GM10248 (cell line): ENCODE results near the gene TRAPPC10.

Experiments
- CTCF ChIA-PET: fragments of 300-600 bp; sonication (Branson Sonifier 250); formaldehyde crosslinking; extraction: SDS; loops from one replicate; lab custom pipeline; 2021; ENCODE audit warnings: antibody characterized with exemption; lab: Yijun Ruan, JAX
- POLR2A ChIA-PET: fragments of 350-650 bp; sonication (Branson Sonifier 250); formaldehyde crosslinking; extraction: SDS; loops from one replicate; lab custom pipeline; 2020; ENCODE audit warnings: antibody characterized with exemption; lab: Yijun Ruan, JAX
- DNase-seq: peaks from one replicate; pipeline ENCODE4 v3.0.0; 2012; ENCODE audit errors: extremely low spot score
- TF ChIP-seq, protein P1 (sequence below): IDR thresholded peaks from 2 replicates; pipeline ENCODE4 v1.5.1; 2012; ENCODE audit warnings: mild to moderate bottlenecking, low read depth; ENCODE audit errors: extremely low read depth, missing control alignments, control extremely low read depth

Gene TRAPPC10

DNA sequence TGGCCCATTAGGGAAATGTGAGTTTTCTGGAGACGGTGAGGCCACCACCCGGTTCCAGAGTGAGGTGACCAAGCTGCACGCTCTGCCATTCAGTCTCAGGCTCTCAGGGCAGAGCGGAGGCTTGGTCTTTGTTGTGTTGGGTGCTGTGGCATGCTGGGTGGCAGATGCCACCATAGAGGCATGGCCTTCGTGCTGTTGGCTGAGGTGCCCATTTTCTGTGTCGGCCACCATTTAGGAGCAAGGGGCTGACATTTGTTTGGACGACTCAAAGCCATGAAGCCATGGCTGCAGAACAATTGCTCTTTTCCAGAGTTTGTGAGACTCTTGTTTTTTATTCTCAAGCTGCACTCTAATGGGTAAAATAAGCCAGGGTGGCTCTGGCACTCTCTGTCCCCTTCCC is 58.3 kb downstream of the TRAPPC10 start:
- CTCF ChIA-PET: interaction anchor here (1.0 to 1.5 kb wide), 2 partner anchors 14 to 24 kb away, joined by 3 to 5 read pairs; no protein-coding TSS in a partner anchor
- TF ChIP-seq, protein P1, sequence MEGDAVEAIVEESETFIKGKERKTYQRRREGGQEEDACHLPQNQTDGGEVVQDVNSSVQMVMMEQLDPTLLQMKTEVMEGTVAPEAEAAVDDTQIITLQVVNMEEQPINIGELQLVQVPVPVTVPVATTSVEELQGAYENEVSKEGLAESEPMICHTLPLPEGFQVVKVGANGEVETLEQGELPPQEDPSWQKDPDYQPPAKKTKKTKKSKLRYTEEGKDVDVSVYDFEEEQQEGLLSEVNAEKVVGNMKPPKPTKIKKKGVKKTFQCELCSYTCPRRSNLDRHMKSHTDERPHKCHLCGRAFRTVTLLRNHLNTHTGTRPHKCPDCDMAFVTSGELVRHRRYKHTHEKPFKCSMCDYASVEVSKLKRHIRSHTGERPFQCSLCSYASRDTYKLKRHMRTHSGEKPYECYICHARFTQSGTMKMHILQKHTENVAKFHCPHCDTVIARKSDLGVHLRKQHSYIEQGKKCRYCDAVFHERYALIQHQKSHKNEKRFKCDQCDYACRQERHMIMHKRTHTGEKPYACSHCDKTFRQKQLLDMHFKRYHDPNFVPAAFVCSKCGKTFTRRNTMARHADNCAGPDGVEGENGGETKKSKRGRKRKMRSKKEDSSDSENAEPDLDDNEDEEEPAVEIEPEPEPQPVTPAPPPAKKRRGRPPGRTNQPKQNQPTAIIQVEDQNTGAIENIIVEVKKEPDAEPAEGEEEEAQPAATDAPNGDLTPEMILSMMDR: no peak
- no peak for DNase-seq
- POLR2A ChIA-PET: no interaction called here

- TF ChIP-seq, protein P1: no peak
- ChIA-PET POLR2A (interaction anchor here (0.5 kb wide), 1 partner anchor 233 kb away, joined by 4 read pairs; no protein-coding TSS in a partner anchor), CTCF (interaction anchor here (1.0 to 1.5 kb wide), 3 partner anchors 9 to 23 kb away, joined by 3 to 5 read pairs (median 3); no protein-coding TSS in a partner anchor)
- DNase-seq: no peak
Measured at GRCh38 chr21:44071359-44072104, 59.4 kb downstream of the TRAPPC10 start.

- TF ChIP-seq, protein P1: no peak
- CTCF ChIA-PET: interaction anchor here (3.9 kb wide), 1 partner anchor 12 kb away, joined by 17 read pairs; no protein-coding TSS in a partner anchor
- POLR2A ChIA-PET: no interaction called here
- no peak for DNase-seq
Measured at GRCh38 chr21:44072111-44072510, 60.0 kb downstream of the TRAPPC10 start.

DNA sequence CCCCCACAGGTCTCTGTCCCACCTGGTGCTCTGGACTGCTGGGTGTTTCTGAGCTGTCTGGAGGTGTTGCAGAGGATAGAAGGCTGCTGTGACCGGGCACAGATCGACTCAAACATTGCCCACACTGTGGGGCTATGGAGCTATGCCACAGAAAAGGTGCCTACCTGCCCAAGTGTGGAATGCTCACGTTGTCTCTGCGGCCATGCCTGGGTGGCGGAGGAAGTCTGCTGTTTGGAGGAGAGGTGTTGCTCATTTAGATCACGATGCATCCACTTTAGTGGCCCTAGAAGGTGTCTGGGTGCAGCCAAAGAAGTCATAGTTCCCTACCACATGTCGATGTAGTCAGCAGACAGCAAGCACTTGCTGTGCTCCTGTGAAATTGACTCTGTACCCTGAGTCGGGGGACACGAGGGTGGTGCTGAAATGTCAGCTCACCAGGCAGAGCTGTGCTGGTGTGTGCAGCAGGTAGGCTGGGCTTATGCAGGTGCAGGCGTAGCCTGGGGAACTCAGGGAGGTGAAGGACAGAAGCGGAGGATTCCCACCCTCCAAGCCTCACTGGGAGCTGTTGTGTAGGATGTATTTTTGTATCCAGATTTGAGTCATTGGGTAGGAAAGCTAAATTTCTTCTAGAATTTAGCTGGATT is 62.3 kb downstream of the TRAPPC10 start:
- ChIA-PET POLR2A (no interaction called here), CTCF (interaction anchor here (0.7 to 3.9 kb wide), 7 partner anchors 10 to 54 kb away, joined by 3 to 17 read pairs (median 4); no protein-coding TSS in a partner anchor)
- no peak for DNase-seq
- TF ChIP-seq, protein P1: no peak

DNA sequence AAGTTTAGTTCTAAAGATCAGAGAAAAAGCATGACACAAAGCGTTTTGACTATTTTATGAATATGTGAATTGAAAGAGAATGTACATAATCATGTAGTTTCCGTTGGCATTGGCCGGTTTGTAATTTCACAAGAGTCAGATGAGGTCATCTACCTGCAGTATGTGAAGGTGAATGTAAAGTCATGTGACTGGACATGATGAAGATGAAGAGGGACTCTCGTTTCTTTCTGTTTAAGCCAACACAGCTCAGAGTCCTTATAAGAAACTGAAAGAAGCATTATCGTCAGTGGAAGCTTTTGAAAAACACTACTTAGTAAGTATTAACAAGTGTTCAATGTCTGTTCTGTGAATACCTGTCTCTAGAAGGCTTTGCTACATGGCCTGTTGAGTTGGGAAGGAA is 64.2 kb downstream of the TRAPPC10 start:
- TF ChIP-seq, protein P1: no peak
- no peak for DNase-seq
- ChIA-PET CTCF (interaction anchor here (1.4 to 1.6 kb wide), 2 partner anchors 17 to 138 kb away, joined by 3 read pairs; no protein-coding TSS in a partner anchor), POLR2A (interaction anchor here (0.7 kb wide), 1 partner anchor 190 kb away, joined by 3 read pairs; no protein-coding TSS in a partner anchor)

- DNase-seq: no peak
- CTCF ChIA-PET: interaction anchor here (0.6 to 2.2 kb wide), 4 partner anchors 11 to 226 kb away, joined by 3 to 7 read pairs (median 3); no protein-coding TSS in a partner anchor
- POLR2A ChIA-PET: no interaction called here
- TF ChIP-seq, protein P1: no peak
Measured at GRCh38 chr21:44078411-44078981, 66.4 kb downstream of the TRAPPC10 start.
